GM12872 (cell line): ENCODE results near the gene COQ7.
A peak's percentile ranks its signal among the peaks of the same experiment; 100 is the strongest.

ENCODE experiments used
- TF ChIP-seq, protein P1 (sequence below): IDR thresholded peaks from 3 replicates; pipeline ENCODE4 v1.5.1; 2011; ENCODE audit warnings: low read depth, mild to moderate bottlenecking, low read length, moderate library complexity; ENCODE audit not compliant: insufficient read depth

Gene COQ7

DNA sequence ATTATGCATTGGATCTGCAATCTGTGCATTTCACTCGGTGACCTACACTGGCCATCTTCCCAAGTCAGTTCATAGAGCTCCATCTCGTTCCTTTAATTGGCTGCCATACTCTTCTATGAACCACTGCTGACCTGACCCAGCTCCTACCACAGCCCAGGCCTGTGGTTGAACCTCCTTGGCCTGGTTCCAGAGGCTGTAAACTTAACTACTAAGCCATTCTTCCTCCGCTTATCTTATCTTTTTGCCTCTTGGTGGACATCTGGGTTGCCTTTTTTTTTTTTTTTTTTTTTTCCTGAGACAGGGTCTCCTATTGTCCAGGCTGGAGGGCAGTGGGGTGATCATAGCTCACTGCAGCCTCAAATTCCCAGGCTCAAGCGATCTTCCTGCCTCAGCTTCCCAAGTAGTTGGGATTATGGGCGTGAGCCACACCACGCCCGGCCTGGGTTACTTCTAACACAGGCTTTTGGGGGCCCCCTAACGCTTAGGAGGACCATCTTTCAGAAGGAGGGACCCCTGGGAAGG is 18.3 kb downstream of the COQ7 start:
- TF ChIP-seq, protein P1, sequence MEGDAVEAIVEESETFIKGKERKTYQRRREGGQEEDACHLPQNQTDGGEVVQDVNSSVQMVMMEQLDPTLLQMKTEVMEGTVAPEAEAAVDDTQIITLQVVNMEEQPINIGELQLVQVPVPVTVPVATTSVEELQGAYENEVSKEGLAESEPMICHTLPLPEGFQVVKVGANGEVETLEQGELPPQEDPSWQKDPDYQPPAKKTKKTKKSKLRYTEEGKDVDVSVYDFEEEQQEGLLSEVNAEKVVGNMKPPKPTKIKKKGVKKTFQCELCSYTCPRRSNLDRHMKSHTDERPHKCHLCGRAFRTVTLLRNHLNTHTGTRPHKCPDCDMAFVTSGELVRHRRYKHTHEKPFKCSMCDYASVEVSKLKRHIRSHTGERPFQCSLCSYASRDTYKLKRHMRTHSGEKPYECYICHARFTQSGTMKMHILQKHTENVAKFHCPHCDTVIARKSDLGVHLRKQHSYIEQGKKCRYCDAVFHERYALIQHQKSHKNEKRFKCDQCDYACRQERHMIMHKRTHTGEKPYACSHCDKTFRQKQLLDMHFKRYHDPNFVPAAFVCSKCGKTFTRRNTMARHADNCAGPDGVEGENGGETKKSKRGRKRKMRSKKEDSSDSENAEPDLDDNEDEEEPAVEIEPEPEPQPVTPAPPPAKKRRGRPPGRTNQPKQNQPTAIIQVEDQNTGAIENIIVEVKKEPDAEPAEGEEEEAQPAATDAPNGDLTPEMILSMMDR: no peak

DNA sequence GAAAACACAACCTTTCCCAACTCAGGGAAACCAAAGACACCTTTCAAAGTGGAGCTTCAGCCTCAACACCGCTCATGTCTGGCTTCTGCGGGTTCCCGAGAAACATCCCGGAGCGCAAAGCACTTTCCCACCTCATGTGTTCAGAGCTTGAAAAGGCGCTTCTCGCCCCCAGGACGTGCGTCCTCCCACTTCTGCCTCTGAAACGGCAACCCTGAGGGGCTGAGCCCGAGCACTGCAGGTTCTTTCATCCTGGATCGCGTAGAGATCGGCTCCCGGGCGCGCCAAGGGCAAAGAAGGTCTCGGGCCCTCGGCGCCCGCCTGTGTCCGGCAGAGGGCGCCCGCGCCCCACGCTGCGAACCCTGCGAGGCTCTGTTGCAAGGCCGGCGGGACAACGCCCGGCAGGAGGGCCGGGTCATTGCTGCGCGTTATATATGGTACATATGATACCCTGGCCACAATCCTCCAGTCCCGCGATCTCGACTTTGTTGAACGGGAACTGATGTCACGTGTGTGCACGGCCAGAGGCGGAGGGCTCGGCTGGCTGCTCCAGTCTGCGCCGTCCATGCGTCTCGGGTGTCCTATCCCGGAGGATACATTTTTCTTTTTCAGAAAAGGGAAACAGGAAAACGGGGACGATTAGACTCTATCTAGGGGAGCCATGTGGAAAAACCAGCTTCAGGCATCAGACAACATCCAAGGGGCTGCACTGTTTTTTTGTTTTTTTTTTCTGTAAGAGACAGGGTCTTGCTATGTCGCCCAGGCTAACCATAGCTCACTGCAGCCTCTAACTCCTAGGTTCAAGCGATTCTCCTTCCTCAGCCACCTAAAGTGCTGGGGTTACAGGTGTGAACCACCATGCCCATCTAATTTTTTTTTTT is 19.1 kb downstream of the COQ7 start:
- TF ChIP-seq, protein P1: peak; percentile 94

DNA sequence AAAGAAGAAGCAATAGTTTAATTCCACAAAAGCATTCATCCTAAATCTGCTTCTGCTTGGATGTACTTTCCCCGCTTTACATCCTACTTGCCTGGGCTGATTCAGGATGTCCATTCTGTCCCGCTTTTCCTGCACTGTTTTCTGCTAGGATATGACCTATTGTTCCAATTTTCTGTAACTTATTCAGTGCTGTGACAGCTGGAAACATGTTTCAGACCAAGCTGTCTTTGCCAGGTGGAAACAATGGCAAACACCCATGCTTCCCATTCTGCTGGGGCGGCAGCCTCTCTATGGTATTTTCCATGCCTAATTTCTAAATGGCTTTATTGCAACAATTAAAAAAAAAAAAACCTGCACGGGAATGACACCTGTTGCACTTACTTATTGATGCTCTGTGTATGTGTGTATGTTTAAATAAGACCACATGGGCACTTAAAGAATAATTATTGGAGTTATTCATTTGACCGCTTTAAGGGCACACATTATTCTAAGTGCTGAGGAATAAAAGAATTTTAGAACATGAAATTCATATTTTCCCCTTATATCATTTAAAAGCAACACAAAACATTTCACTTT is 21.0 kb downstream of the COQ7 start:
- TF ChIP-seq, protein P1: no peak

DNA sequence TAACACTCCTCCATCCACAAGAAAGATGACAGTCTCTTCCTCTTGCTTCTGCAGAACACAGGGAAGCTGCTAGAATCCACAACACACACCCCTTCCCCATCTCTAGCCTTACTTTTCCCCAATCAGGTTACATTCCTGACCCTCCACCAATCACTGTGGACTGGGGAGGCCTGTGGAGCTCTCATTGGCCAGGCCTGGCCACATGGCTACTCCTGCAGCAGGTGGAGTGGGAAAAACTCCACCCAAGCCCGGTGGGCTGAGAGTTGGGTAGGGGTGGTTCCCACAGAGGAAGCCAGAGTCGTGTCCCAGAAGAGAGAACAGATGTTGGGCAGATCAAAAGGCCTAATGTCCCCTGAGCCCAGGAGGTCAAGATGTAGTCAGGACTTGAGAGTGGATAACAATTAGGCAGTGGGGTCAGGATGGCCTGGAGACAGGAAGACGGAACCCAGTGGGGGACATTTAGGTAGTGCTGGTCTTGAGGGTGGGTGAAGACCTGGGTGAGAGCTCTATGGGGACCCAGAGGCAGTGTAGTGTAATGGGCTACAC is 22.1 kb downstream of the COQ7 start:
- TF ChIP-seq, protein P1: no peak

DNA sequence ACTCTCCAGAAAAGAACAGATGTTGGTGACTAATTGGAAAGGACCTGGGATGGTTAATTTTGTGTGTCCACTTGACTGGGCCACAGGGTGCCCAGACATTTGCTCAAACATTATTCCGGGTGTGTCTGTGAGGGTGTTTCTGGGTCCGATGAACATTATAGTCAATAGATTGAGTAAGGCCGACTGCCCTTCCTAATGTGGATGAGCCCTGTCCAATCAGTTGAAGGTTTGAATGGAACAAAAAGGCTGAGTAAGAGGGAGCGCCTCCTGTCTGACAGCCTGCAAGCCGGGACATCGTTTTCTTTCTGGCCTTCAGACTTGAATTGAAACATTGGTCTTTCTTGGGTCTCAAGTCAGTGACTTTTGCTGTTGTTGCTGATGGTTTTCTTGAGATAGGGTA is 23.5 kb downstream of the COQ7 start:
- TF ChIP-seq, protein P1: no peak

DNA sequence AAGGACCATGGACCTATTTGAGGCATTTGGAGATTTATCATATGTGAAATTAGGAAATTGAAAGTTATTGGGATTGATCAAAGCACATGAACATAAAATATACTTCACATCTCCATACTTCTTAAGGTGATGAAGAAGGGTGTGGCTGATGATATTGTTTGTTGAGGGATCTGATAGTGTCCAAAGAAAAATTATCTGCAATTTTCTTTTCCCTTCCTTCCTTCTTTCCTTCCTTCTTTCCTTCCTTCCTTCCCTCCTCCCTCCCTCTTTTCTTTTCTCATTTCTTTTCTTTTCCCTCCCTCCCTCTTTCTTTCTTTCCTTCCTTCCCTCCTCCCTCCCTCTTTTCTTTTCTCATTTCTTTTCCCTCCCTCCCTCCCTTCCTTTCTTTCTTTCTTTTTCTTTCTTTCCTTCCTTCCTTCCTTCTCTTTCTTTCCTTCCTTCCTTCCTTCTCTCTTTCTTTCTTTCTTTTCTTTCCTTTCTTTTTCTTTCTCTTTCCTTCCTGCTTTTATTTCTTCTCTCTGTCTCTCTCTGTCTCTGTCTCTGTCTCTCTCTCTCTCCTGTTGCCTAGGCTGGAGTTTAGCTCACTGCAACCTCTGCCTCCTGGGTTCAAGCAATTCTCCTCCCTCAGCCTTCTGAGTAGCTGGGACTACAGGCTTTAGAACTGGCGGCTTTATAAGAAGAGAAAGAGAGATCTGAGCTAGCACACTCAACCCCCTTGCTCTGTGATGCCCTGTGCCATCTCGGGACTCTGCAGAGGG is 25.4 kb downstream of the COQ7 start:
- TF ChIP-seq, protein P1: no peak
